Measurements from ENCODE around the gene UNC13C. TPM values are rescaled to one million over a fixed set of nuclear protein-coding genes. Genes with fewer than 3 reads are reported as not detected.

UNC13C gene
- total RNA-seq, 2 experiments from 2014 or later, result not detected

GRCh38 chr15:54640873-54641272 is 662.6 kb downstream of the UNC13C start:
- no peaks in the 10 kb centered on the region for H3K9me3 ChIP-seq (ENCODE audit: low read length)
- no peaks in the 10 kb centered on the region for H3K79me2 ChIP-seq (ENCODE audit: insufficient read depth, low read depth, low read length)
- no peaks in the 10 kb centered on the region for H3K9me2 ChIP-seq (ENCODE audit: insufficient read depth, low read length)
- ChIA-PET POLR2A (no interaction called here), CTCF (ENCODE audit: unreplicated experiment) (no interaction called here)
- H2AFZ ChIP-seq (ENCODE audit: low read length), result no peak overlapping the region
- H3K36me3 ChIP-seq (ENCODE audit: insufficient read depth, low read length), result no peaks in the 10 kb centered on the region
- BruUV-seq (replicated peaks), result no TSS peak
- H3K4me3 ChIP-seq (ENCODE audit: low read depth, low read length, poor library complexity, severe bottlenecking), result no peak overlapping the region
- no peaks in the 10 kb centered on the region for H4K20me1 ChIP-seq (ENCODE audit: insufficient read depth, low read length)
- intact Hi-C loops (cut with micrococcal nuclease; ENCODE audit: unreplicated experiment), result no loop called here
- no peaks in the 10 kb centered on the region for H3K4me1 ChIP-seq (ENCODE audit: insufficient read depth, low read length, poor library complexity, severe bottlenecking)
- TF ChIP-seq CTCF (conservative IDR thresholded peaks at IDR 0.05; ENCODE audit: low read length) (no peak), EZH2phosphoT487 (IDR thresholded peaks at IDR 0.05; ENCODE audit: borderline replicate concordance, low read depth, low read length) (no peak)
- no peak for DNase-seq (ENCODE audit: low spot score)
- H3K4me2 ChIP-seq (ENCODE audit: low read length), result no peak overlapping the region
- no peak overlapping the region for H3K27ac ChIP-seq (ENCODE audit: low read depth, low read length, poor library complexity, severe bottlenecking)

- H3K9me2 ChIP-seq (ENCODE audit: insufficient read depth, low read length), result no peaks in the 10 kb centered on the region; the same call in 1 of the 2 replicates
- H3K4me1 ChIP-seq (ENCODE audit: insufficient read depth, low read length, poor library complexity, severe bottlenecking), result no peaks in the 10 kb centered on the region
- CTCF ChIA-PET (ENCODE audit: unreplicated experiment), result no interaction called here
- intact Hi-C loops (cut with micrococcal nuclease; ENCODE audit: unreplicated experiment), result no loop called here
- no peak for TF ChIP-seq CTCF (conservative IDR thresholded peaks at IDR 0.05; ENCODE audit: low read length)
- no peak for TF ChIP-seq EZH2phosphoT487 (IDR thresholded peaks at IDR 0.05; ENCODE audit: borderline replicate concordance, low read depth, low read length)
- BruUV-seq (replicated peaks), result no TSS peak
- no peak overlapping the region for H3K27ac ChIP-seq (ENCODE audit: low read depth, low read length, poor library complexity, severe bottlenecking)
- DNase-seq (ENCODE audit: low spot score), result no peak
- no peaks in the 10 kb centered on the region for H3K79me2 ChIP-seq (ENCODE audit: insufficient read depth, low read depth, low read length)
- H3K9me3 ChIP-seq (ENCODE audit: low read length), result no peaks in the 10 kb centered on the region
- no peak overlapping the region for H3K4me3 ChIP-seq (ENCODE audit: low read depth, low read length, poor library complexity, severe bottlenecking)
- H3K4me2 ChIP-seq (ENCODE audit: low read length), result no peak overlapping the region
- H4K20me1 ChIP-seq (ENCODE audit: insufficient read depth, low read length), result no peaks in the 10 kb centered on the region
- no peaks in the 10 kb centered on the region for H3K36me3 ChIP-seq (ENCODE audit: insufficient read depth, low read length)
- POLR2A ChIA-PET, result no interaction called here
- no peak overlapping the region for H2AFZ ChIP-seq (ENCODE audit: low read length)
Measured at GRCh38 chr15:54644796-54645195, 666.6 kb downstream of the UNC13C start.

- POLR2A ChIA-PET, result no interaction called here
- H3K4me3 ChIP-seq (ENCODE audit: low read depth, low read length, poor library complexity, severe bottlenecking), result no peak overlapping the region
- H3K4me2 ChIP-seq (ENCODE audit: low read length), result no peak overlapping the region
- no peaks in the 10 kb centered on the region for H4K20me1 ChIP-seq (ENCODE audit: insufficient read depth, low read length)
- CTCF ChIA-PET (ENCODE audit: unreplicated experiment), result no interaction called here
- H3K79me2 ChIP-seq (ENCODE audit: insufficient read depth, low read depth, low read length), result no peaks in the 10 kb centered on the region
- H2AFZ ChIP-seq (ENCODE audit: low read length), result no peak overlapping the region
- TF ChIP-seq CTCF (conservative IDR thresholded peaks at IDR 0.05; ENCODE audit: low read length), result no peak
- no peak for TF ChIP-seq EZH2phosphoT487 (IDR thresholded peaks at IDR 0.05; ENCODE audit: borderline replicate concordance, low read depth, low read length)
- no peak overlapping the region for H3K27ac ChIP-seq (ENCODE audit: low read depth, low read length, poor library complexity, severe bottlenecking)
- no TSS peak for BruUV-seq (replicated peaks)
- intact Hi-C loops (cut with micrococcal nuclease; ENCODE audit: unreplicated experiment), result no loop called here
- DNase-seq (ENCODE audit: low spot score), result no peak
- no peaks in the 10 kb centered on the region for H3K4me1 ChIP-seq (ENCODE audit: insufficient read depth, low read length, poor library complexity, severe bottlenecking)
- H3K9me3 ChIP-seq (ENCODE audit: low read length), result no peaks in the 10 kb centered on the region
- H3K9me2 ChIP-seq (ENCODE audit: insufficient read depth, low read length), result no peaks in the 10 kb centered on the region
- H3K36me3 ChIP-seq (ENCODE audit: insufficient read depth, low read length), result no peaks in the 10 kb centered on the region
Measured at GRCh38 chr15:54659646-54660045, 681.4 kb downstream of the UNC13C start.

Data from OCI-LY7 (cell line).